C4-2B (cell line): ENCODE data around the gene COX4I1.

Experiments
- ZFX ChIP-seq: fragments of 450-650 bp; IDR thresholded peaks from 2 replicates; pipeline ENCODE4 v1.6.1; 2017
- TF ChIP-seq, protein P1 (sequence below): fragments of 450-650 bp; conservative IDR thresholded peaks from 2 replicates; pipeline ENCODE4 v1.5.1; 2017; ENCODE audit warnings: mild to moderate bottlenecking

DNA sequence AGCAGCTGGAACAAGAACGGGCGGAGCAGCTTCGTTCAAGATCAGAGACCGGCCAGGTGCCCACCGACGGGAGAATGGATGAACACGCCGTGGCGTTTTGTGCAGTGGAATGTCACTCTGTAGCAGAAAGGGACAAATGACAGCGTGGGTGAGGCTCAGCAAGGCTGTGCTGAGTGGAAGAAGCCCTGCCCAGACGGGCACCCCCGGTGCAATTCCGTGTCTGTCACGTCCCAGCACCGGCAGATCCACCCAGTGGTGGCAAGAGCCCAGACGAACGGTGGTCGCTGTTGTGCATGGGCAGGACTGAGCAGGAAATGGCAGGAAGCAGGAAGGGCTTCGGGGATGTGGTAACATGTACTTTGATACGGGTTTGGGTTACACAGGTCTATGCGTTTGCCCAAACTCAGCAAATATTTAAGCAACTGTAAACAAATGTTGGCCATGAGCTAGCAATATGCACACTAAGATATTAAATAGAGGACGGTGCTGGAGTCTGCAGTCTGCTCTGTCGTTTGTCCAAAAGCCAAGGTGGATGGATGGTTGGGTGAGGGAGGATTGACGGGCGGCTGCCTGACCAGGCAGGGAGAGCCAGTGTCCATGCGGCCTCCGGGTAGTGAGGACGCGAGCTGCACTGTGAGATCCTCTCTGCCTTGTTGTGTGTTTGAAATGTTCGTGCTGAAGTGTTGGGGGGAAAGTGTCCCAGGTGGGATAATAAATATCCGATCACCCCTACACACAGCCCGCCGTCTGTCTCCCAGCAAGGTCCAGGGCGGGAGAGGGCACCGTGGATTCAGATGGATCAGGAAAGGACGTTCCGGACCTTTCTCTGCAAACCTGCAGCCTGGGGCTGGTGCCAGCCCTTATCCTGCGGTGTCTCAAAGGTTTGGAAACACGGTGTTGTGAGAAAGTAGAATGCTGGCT is 48.4 kb downstream of the COX4I1 start:
- TF ChIP-seq, protein P1, sequence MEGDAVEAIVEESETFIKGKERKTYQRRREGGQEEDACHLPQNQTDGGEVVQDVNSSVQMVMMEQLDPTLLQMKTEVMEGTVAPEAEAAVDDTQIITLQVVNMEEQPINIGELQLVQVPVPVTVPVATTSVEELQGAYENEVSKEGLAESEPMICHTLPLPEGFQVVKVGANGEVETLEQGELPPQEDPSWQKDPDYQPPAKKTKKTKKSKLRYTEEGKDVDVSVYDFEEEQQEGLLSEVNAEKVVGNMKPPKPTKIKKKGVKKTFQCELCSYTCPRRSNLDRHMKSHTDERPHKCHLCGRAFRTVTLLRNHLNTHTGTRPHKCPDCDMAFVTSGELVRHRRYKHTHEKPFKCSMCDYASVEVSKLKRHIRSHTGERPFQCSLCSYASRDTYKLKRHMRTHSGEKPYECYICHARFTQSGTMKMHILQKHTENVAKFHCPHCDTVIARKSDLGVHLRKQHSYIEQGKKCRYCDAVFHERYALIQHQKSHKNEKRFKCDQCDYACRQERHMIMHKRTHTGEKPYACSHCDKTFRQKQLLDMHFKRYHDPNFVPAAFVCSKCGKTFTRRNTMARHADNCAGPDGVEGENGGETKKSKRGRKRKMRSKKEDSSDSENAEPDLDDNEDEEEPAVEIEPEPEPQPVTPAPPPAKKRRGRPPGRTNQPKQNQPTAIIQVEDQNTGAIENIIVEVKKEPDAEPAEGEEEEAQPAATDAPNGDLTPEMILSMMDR = no peak
- TF ChIP-seq ZFX = no peak
